Right cardiac atrium (tissue), 5 donors: ENCODE data around the gene SEH1L. TPM values are rescaled to one million over a fixed set of nuclear protein-coding genes. Genes with fewer than 3 reads are reported as not detected.
A peak's percentile ranks its signal among the peaks of the same experiment; 100 is the strongest.

Experiments used
- ATAC-seq, 2 donors: fragments of 200-7000 bp; cut with Tn5 transposase; one replicate each; pipeline versions ENCODE4 v1.8.0 to v1.9.1; 2020; ENCODE audit warnings: moderate library complexity in 2 of 2, mild to moderate bottlenecking in 1 of 2
- DNase-seq, 3 donors: peaks; one replicate each; pipeline ENCODE4 v3.0.0-alpha.2; 2020
- H3K27ac ChIP-seq: one replicate; pipeline ENCODE4 v1.5.1; 2013; ENCODE audit warnings: mild to moderate bottlenecking, low read length, control low read depth, moderate library complexity
- H3K27me3 ChIP-seq: one replicate; pipeline ENCODE4 v1.6.1; 2013; ENCODE audit not compliant: control insufficient read depth, insufficient read depth
- H3K4me1 ChIP-seq: one replicate; pipeline ENCODE4 v1.6.1; 2013; ENCODE audit warnings: low read length; ENCODE audit not compliant: control insufficient read depth, insufficient read depth
- H3K4me3 ChIP-seq: one replicate; pipeline ENCODE4 v1.5.1; 2013; ENCODE audit warnings: low read length, control low read depth
- H3K9me3 ChIP-seq: one replicate; pipeline ENCODE4 v1.6.1; 2013; ENCODE audit warnings: low read length; ENCODE audit not compliant: control insufficient read depth
- WGBS: extraction: QIAGEN DNeasy Blood & Tissue Kit; methylation state at CpG from one replicate; pipeline ENCODE4 v1.1.7; 2013; 5-methylcytosine and 5-hydroxymethylcytosine counted together
- intact Hi-C, 4 donors: fragments of 100-400 bp; cut with DNase I; formaldehyde crosslinking; loops; one replicate each; pipeline versions ENCODE4 v1.11.0 to v1.14.0; 2022 to 2023
- polyA plus RNA-seq: library from polyadenylated mRNA; stranded (reverse); fragments of 200-250 nt; gene quantifications from one replicate; pipeline ENCODE4 v1.2.3, GENCODE V29; 2013
- total RNA-seq, 4 donors: library from RNA; stranded (reverse); fragmentation: NEBNext Ultra II Directional; extraction: Animal tissue kit (Norgen Biotek cat#: 25700); gene quantifications; one replicate each; pipeline ENCODE4 v1.2.1, GENCODE V29; 2021
- donor health status: healthy with polysubstance abuse.
- donor health status: DM: no; HTN: yes; CAD: no.
- donor health status: DM: no; HTN: no; CAD: no.
- donor health status: DM: no; HTN: yes; CAD: no; lungs with severe emphysema.
- donor health status: DM: yes; HTN: yes; CAD: no.

The SEH1L gene
- total and polyA plus RNA-seq, 5 donors = 11.6 to 25.0 (median 17.1) TPM

GRCh38 chr18:12921178-12921577, 26.6 kb upstream of the SEH1L start:
- no peaks in the 10 kb centered on the region for H3K27me3 ChIP-seq
- no peak overlapping the region for H3K27ac ChIP-seq
- WGBS = 52% methylated on average over 7 of the region's 7 CpGs
- DNase-seq (no peak), ATAC-seq (no peak)
- no peaks in the 10 kb centered on the region for H3K4me1 ChIP-seq
- intact Hi-C loops = no loop called here
- no peaks in the 10 kb centered on the region for H3K9me3 ChIP-seq
- H3K4me3 ChIP-seq = no peak overlapping the region

GRCh38 chr18:12922266-12922665, 25.5 kb upstream of the SEH1L start:
- no peak overlapping the region for H3K27ac ChIP-seq
- 81% methylated on average over 1 of the region's 1 CpG for WGBS
- H3K9me3 ChIP-seq = no peaks in the 10 kb centered on the region
- no peak overlapping the region for H3K4me3 ChIP-seq
- intact Hi-C loops = no loop called here
- no peaks in the 10 kb centered on the region for H3K4me1 ChIP-seq
- no peak for ATAC-seq
- no peak for DNase-seq
- no peaks in the 10 kb centered on the region for H3K27me3 ChIP-seq

DNA sequence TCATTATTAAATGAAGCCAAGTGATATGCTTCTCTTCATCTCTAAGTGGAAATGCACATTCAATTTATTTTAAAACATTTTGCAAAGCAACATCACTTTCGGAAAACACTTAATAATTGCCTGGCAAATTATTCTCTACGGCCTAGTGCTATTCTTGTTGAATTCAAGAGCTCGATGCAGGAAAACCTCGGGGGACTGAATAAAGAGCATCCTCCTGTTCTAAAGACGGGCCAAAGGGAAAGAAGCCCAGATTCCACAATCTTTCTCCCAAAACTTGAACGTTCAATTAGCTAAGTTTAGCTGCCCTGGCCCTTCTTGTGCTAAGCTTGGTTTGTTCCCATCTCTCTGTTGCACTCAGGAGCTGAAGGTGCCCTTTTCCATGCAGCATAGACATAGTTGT, 23.2 kb upstream of the SEH1L start:
- intact Hi-C loops = no loop called here
- no peak overlapping the region for H3K27ac ChIP-seq

GRCh38 chr18:12928206-12928605, 19.6 kb upstream of the SEH1L start:
- WGBS = 70% methylated on average over 4 of the region's 4 CpGs
- ATAC-seq (no peak), DNase-seq (no peak)
- Histone ChIP-seq H3K27me3 (no peaks in the 10 kb centered on the region), H3K4me3 (no peak overlapping the region), H3K27ac (no peak overlapping the region), H3K4me1 (no peaks in the 10 kb centered on the region), H3K9me3 (no peaks in the 10 kb centered on the region)
- intact Hi-C loops = no loop called here

More for the DNA sequence above, 23.2 kb upstream of the SEH1L start:
- H3K9me3 ChIP-seq = no peaks in the 10 kb centered on the region
- H3K4me1 ChIP-seq = no peaks in the 10 kb centered on the region
- WGBS = 57% methylated on average over 6 of the region's 6 CpGs
- no peak for DNase-seq
- H3K27me3 ChIP-seq = no peaks in the 10 kb centered on the region
- ATAC-seq = no peak
- no peak overlapping the region for H3K4me3 ChIP-seq

DNA sequence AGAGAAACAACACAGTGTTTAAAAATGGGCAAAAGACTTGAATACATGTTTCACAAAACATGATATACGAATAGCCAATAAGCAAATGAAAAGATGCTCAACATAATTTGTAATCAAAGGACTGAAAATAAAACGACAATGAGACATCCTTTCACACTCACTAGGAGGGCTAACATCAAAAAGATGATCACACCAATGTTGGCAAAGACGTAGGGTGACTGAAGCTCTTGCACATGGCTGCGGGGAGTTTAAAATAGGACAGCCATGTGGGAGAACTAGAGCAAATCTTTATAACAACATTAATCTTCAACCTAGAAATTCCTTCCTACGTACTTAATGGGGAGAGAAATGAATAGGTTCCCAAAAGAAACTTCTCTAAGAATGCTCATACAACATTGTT, 19.2 kb upstream of the SEH1L start:
- WGBS = 68% methylated on average over 5 of the region's 5 CpGs
- H3K4me1 ChIP-seq = no peaks in the 10 kb centered on the region
- H3K27ac ChIP-seq = no peak overlapping the region
- no peak overlapping the region for H3K4me3 ChIP-seq
- no peaks in the 10 kb centered on the region for H3K9me3 ChIP-seq
- no peaks in the 10 kb centered on the region for H3K27me3 ChIP-seq
- ATAC-seq (no peak), DNase-seq (no peak)
- intact Hi-C loops = no loop called here

DNA sequence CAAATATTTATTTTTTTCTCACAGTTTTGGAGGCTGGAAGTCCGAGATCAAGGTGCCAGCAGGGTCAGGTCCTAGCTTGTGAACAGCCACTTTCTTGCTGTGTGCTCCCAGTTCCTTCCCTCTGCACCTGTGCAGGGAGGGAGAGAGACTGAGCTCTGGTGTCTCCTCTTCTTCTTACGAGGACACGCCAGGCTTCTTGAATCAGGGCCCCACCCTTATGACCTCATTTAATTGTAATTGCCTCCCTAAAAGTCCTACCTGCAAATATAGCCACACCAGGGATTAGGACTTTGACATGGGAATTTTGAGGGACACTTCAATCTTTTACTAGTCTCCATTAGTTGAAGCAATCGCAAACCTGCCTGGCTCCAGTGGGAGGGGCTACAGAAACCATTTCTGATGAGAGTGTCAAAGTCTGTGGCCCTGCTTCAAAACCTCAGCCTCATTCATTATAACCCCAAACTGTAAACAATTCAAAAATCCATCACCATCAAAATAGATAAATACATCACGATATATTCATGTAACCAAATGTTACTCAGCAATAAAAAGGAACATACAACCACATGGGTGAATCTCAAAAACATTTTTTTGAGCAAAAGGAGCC, 18.2 kb upstream of the SEH1L start:
- WGBS = 82% methylated on average over 5 of the region's 5 CpGs
- ATAC-seq (no peak), DNase-seq (no peak)
- Histone ChIP-seq H3K9me3 (no peaks in the 10 kb centered on the region), H3K4me1 (no peaks in the 10 kb centered on the region), H3K27me3 (no peaks in the 10 kb centered on the region), H3K4me3 (no peak overlapping the region), H3K27ac (no peak overlapping the region)
- intact Hi-C loops = loop anchor here in 3 of 4 donors (2.0 to 5.0 kb wide), 4 partner anchors 182 to 203 kb away; no protein-coding TSS in a partner anchor

- ATAC-seq (no peak), DNase-seq (no peak)
- Histone ChIP-seq H3K9me3 (no peaks in the 10 kb centered on the region), H3K4me1 (no peaks in the 10 kb centered on the region), H3K4me3 (no peak overlapping the region), H3K27me3 (no peaks in the 10 kb centered on the region), H3K27ac (no peak overlapping the region)
- 87% methylated on average over 3 of the region's 3 CpGs for WGBS
- intact Hi-C loops = loop anchor here in 3 of 4 donors (2.0 to 5.0 kb wide), 4 partner anchors 183 to 204 kb away; no protein-coding TSS in a partner anchor
These were observed 17.4 kb upstream of the SEH1L start for GRCh38 chr18:12930376-12930775.

GRCh38 chr18:12930908-12931307, 16.9 kb upstream of the SEH1L start:
- H3K27me3 ChIP-seq = no peaks in the 10 kb centered on the region
- 95% methylated on average over 3 of the region's 3 CpGs for WGBS
- no peak overlapping the region for H3K27ac ChIP-seq
- intact Hi-C loops = loop anchor here in 3 of 4 donors (2.0 to 5.0 kb wide), 4 partner anchors 184 to 204 kb away; no protein-coding TSS in a partner anchor
- H3K4me3 ChIP-seq = no peak overlapping the region
- ATAC-seq = no peak
- H3K4me1 ChIP-seq = no peaks in the 10 kb centered on the region
- DNase-seq = no peak
- no peaks in the 10 kb centered on the region for H3K9me3 ChIP-seq

DNA sequence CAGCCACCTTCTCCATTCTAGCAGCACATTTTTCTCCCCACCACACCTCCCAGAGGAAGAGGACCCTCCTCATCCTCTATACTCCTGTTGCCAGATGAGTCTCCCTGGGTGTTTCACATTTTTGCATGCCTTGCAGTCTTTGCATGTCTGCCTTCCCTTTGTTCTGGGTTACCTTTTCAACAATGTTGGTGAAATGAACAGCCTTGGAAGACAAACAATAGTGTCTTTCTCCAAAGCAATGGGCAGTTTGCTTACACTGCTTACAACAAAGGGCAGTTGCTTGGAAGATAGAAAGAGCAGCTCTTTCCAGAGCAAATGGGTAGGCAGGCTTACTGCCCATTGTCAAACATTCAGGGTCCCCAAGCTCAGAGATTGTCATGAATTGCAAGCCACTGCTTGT, 14.5 kb upstream of the SEH1L start:
- Histone ChIP-seq H3K4me3 (no peak overlapping the region), H3K4me1 (no peaks in the 10 kb centered on the region), H3K27me3 (no peaks in the 10 kb centered on the region), H3K9me3 (no peaks in the 10 kb centered on the region), H3K27ac (no peak overlapping the region)
- ATAC-seq (no peak), DNase-seq (no peak)
- intact Hi-C loops = loop anchor here in 1 of 4 donors (5.0 kb wide), 2 partner anchors 186 to 206 kb away; no protein-coding TSS in a partner anchor

GRCh38 chr18:12934454-12935071, 13.2 kb upstream of the SEH1L start:
- no peak overlapping the region for H3K27ac ChIP-seq
- H3K9me3 ChIP-seq = no peaks in the 10 kb centered on the region
- intact Hi-C loops = loop anchor here in 3 of 4 donors (1.0 to 5.0 kb wide), 4 partner anchors 187 to 207 kb away; no protein-coding TSS in a partner anchor
- DNase-seq (peak; percentile 86 to 94 (median 89)), ATAC-seq (peak; percentile 91 to 93)
- WGBS = 17% methylated on average over 11 of the region's 11 CpGs
- H3K4me3 ChIP-seq = no peak overlapping the region
- H3K4me1 ChIP-seq = no peaks in the 10 kb centered on the region
- no peaks in the 10 kb centered on the region for H3K27me3 ChIP-seq

- WGBS = 93% methylated on average over 2 of the region's 2 CpGs
- H3K4me1 ChIP-seq = no peaks in the 10 kb centered on the region
- H3K27ac ChIP-seq = no peak overlapping the region
- intact Hi-C loops = loop anchor here in 2 of 4 donors (5.0 kb wide), 1 partner anchor 197 kb away; no protein-coding TSS in a partner anchor
- H3K27me3 ChIP-seq = no peaks in the 10 kb centered on the region
- no peak overlapping the region for H3K4me3 ChIP-seq
- DNase-seq (no peak), ATAC-seq (no peak)
- H3K9me3 ChIP-seq = no peaks in the 10 kb centered on the region
These were observed 8.6 kb upstream of the SEH1L start for GRCh38 chr18:12939162-12939561.
